Esophagus muscularis mucosa (tissue), 4 donors: ENCODE data around the gene RASD1. TPM values are rescaled to one million over a fixed set of nuclear protein-coding genes. Genes with fewer than 3 reads are reported as not detected.

Experiments used
- DNase-seq: peaks from one replicate; pipeline ENCODE4 v3.0.0-alpha.2; 2017; ENCODE audit errors: extremely low spot score
- H3K27ac ChIP-seq, 4 donors: fragments of 200-600 bp; sonication (generic); replicated peaks in 1 of 4; 1 replicate in 3 of 4; 2 replicates in 1 of 4; pipeline ENCODE4 v1.5.1; 2016 to 2019; ENCODE audit warnings: mild to moderate bottlenecking in 1 of 4
- H3K27me3 ChIP-seq, 4 donors: fragments of 200-600 bp; sonication (generic); one replicate each; pipeline versions ENCODE4 v1.5.1 to v1.6.0; 2016 to 2019
- H3K36me3 ChIP-seq, 4 donors: fragments of 200-600 bp; sonication (generic); one replicate each; pipeline ENCODE4 v1.5.1; 2016 to 2019
- H3K4me1 ChIP-seq, 4 donors: fragments of 200-600 bp; sonication (generic); one replicate each; pipeline ENCODE4 v1.5.1; 2016 to 2019
- H3K4me3 ChIP-seq, 4 donors: fragments of 200-600 bp; sonication (generic); 1 replicate in 2 of 4; 2 replicates in 2 of 4; pipeline ENCODE4 v1.5.1; 2016 to 2019; ENCODE audit warnings: mild to moderate bottlenecking in 4 of 4, moderate library complexity in 1 of 4
- H3K9me3 ChIP-seq, 4 donors: fragments of 200-600 bp; sonication (generic); 1 replicate in 3 of 4; 2 replicates in 1 of 4; pipeline ENCODE4 v1.5.1; 2016 to 2019
- EP300 ChIP-seq: sonication (generic); formaldehyde crosslinking; IDR thresholded peaks from one replicate; pipeline ENCODE4 v1.6.1; 2017; ENCODE audit warnings: antibody characterized with exemption
- POLR2A ChIP-seq: fragments of 450-650 bp; IDR thresholded peaks from one replicate; pipeline ENCODE4 v1.6.1; 2017; ENCODE audit warnings: antibody characterized with exemption, moderate library complexity, mild to moderate bottlenecking, low read depth
- POLR2AphosphoS5 ChIP-seq, 2 donors: sonication (generic); formaldehyde crosslinking; IDR thresholded peaks; one replicate each; pipeline ENCODE4 v1.6.1; 2017; ENCODE audit warnings: antibody characterized with exemption in 2 of 2
- WGBS: methylation state at CpG from one replicate; pipeline ENCODE4 v1.1.5; 2018; 5-methylcytosine and 5-hydroxymethylcytosine counted together
- intact Hi-C: fragments of 100-400 bp; cut with DNase I; formaldehyde crosslinking; loops from one replicate; pipeline ENCODE4 v1.15.1; 2023
- total RNA-seq, 4 donors: library from RNA; depleted of rRNA; stranded (reverse); fragments of >200 nt; gene quantifications; one replicate each; pipeline versions ENCODE4 v1.1.0 to v1.2.1, GENCODE V29; 2016
- TF ChIP-seq, protein P1 (sequence below), 3 experiments: fragments of 200-600 bp in 2 of 3; fragments of 450-650 bp in 1 of 3; sonication (generic) in 2 of 3; IDR thresholded peaks; one replicate each; pipeline ENCODE4 v1.5.1; 2017 to 2019; ENCODE audit warnings: antibody characterized with exemption in 3 of 3, mild to moderate bottlenecking in 2 of 3, moderate library complexity in 1 of 3

RASD1 gene
- total RNA-seq, 4 donors from 2014 or later, result 5.0 to 17.9 (median 13.3) TPM

DNA sequence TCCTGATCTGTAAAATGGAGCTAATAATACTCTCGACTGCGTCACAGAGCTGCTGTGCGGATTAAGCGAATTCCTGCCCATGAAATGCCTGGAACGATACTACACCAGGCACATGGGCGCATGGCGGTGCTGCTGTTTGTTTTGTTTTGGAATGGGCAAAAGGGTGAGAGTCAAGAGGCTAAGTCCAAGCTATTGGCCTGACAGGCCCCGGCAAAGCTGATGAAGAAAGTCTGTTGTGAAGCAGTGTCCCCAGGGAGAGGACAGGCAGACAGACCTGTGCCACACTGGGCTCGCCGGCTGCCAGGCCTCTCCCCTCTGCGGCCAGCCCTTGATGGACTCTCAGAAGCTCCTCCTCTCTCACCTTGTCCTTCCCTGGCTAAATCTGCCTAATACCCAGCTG, 31.3 kb upstream of the RASD1 start:
- H3K4me3 ChIP-seq, result no peak overlapping the region
- DNase-seq, result no peak
- no peak for TF ChIP-seq EP300
- no peak for TF ChIP-seq POLR2A
- TF ChIP-seq POLR2AphosphoS5 (IDR thresholded peaks at IDR 0.05), result no peak
- TF ChIP-seq, protein P1, sequence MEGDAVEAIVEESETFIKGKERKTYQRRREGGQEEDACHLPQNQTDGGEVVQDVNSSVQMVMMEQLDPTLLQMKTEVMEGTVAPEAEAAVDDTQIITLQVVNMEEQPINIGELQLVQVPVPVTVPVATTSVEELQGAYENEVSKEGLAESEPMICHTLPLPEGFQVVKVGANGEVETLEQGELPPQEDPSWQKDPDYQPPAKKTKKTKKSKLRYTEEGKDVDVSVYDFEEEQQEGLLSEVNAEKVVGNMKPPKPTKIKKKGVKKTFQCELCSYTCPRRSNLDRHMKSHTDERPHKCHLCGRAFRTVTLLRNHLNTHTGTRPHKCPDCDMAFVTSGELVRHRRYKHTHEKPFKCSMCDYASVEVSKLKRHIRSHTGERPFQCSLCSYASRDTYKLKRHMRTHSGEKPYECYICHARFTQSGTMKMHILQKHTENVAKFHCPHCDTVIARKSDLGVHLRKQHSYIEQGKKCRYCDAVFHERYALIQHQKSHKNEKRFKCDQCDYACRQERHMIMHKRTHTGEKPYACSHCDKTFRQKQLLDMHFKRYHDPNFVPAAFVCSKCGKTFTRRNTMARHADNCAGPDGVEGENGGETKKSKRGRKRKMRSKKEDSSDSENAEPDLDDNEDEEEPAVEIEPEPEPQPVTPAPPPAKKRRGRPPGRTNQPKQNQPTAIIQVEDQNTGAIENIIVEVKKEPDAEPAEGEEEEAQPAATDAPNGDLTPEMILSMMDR (IDR thresholded peaks at IDR 0.05), result no peak
- no peaks in the 10 kb centered on the region for H3K9me3 ChIP-seq
- WGBS, result 93% methylated on average over 10 of the region's 11 CpGs
- no peak overlapping the region for H3K27ac ChIP-seq
- intact Hi-C loops, result no loop called here
- no peaks in the 10 kb centered on the region for H3K36me3 ChIP-seq
- peaks cover 0 to 11% (median 11%) of the 10 kb centered on the region in 4 donors for H3K4me1 ChIP-seq
- H3K27me3 ChIP-seq, result no peaks in the 10 kb centered on the region

DNA sequence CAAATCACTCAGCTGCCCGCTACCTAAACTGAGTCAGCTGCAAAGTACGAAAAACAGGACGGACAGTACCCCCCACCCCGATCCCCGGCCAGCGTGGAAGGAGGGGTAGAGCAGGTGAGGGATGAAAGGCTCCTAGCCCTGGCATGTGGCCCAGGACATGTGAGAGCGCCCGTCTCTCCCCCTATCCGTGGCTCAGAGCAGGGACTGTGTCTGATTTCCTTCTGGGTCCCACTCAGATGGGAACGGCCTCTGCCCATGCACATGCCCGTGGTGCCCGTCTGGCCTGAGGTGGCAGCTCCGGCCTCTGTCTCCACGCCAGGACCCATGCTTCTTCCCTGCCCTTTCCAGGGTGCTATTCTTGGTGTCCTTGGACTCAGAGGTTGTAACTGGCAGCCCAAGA, 30.2 kb upstream of the RASD1 start:
- WGBS, result 49% methylated on average over 8 of the region's 14 CpGs
- Histone ChIP-seq H3K9me3 (no peaks in the 10 kb centered on the region), H3K4me3 (no peak overlapping the region), H3K27me3 (no peaks in the 10 kb centered on the region), H3K36me3 (peaks cover 0 to 6% (median 3%) of the 10 kb centered on the region in 4 donors), H3K27ac (no peak overlapping the region), H3K4me1 (peaks cover 0 to 11% (median 11%) of the 10 kb centered on the region in 4 donors)
- no peak for DNase-seq
- TF ChIP-seq POLR2AphosphoS5 (IDR thresholded peaks at IDR 0.05) (no peak), EP300 (no peak), POLR2A (no peak)
- TF ChIP-seq, protein P1 (IDR thresholded peaks at IDR 0.05), result no peak
- intact Hi-C loops, result no loop called here

DNA sequence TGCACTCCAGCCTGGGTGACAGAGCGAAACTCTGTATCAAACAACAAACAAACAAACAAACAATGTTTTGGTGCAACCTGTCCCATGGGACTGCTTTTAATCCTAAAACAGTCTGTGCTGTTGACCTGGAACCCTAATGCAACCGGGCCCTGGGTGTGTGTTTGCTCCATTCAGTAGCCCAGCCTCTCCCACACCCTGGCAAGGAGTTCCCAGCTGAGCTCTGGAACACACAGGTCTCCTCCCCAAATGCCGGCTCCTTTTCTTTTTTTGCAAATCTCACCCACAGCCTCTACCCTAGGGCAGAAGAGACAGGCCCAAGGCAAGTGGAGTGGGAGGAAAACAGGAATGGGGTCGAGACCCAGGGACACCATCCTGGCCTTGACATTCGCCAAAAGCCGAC, 29.8 kb upstream of the RASD1 start:
- Histone ChIP-seq H3K36me3 (peaks cover 0 to 10% (median 6%) of the 10 kb centered on the region in 4 donors), H3K4me3 (no peak overlapping the region), H3K4me1 (peaks cover 0 to 11% (median 11%) of the 10 kb centered on the region in 4 donors), H3K9me3 (no peaks in the 10 kb centered on the region), H3K27me3 (no peaks in the 10 kb centered on the region), H3K27ac (no peak overlapping the region)
- TF ChIP-seq POLR2A, result no peak
- TF ChIP-seq, protein P1 (IDR thresholded peaks at IDR 0.05), result no peak
- WGBS, result 61% methylated on average over 6 of the region's 6 CpGs
- intact Hi-C loops, result no loop called here
- DNase-seq, result no peak

DNA sequence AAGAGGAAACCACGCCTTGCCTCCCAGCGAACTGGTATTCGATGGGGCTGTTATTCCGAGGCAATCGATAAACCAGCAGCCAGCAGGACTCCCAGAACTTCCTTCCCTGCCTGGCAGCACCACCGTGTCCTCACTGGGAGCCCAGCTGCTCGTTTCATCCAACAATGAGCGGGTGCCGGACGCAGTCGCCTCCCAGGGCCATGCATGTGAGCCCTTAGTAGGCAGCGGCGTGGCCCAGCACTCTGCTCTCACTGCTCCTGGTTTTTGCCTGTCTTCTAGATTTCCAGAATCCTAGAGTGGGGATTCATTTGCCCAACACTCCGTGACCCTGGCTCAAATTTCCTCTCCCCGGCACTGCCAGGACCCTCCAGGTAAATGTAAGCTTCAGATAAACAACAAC, 29.1 kb upstream of the RASD1 start:
- Histone ChIP-seq H3K27me3 (no peaks in the 10 kb centered on the region), H3K36me3 (peaks cover 0 to 16% (median 12%) of the 10 kb centered on the region in 4 donors), H3K9me3 (no peaks in the 10 kb centered on the region), H3K27ac (no peak overlapping the region), H3K4me3 (no peak overlapping the region), H3K4me1 (peaks cover 0 to 11% (median 11%) of the 10 kb centered on the region in 4 donors)
- intact Hi-C loops, result no loop called here
- no peak for DNase-seq
- 90% methylated on average over 15 of the region's 15 CpGs for WGBS
- TF ChIP-seq POLR2A (no peak), EP300 (no peak), POLR2AphosphoS5 (IDR thresholded peaks at IDR 0.05) (no peak)
- TF ChIP-seq, protein P1 (IDR thresholded peaks at IDR 0.05), result no peak
